Keratinocyte (primary cell): ENCODE measurements around the gene JPT2. TPM values are rescaled to one million over a fixed set of nuclear protein-coding genes. Genes with fewer than 3 reads are reported as not detected.

Experiments used
- DNase-seq: peaks from one replicate; pipeline ENCODE4 v3.0.0-alpha.2; 2011; ENCODE audit warnings: low read depth, missing footprints, low spot score
- FAIRE-seq: peaks from 2 replicates; lab custom pipeline; 2011; peaks lifted over from hg19 to GRCh38; lab: Jason Lieb, UNC
- H2AFZ ChIP-seq: 2 replicates; pipeline ENCODE4 v1.6.0; 2012; ENCODE audit warnings: low read length, control low read depth, inconsistent platforms; ENCODE audit not compliant: control insufficient read depth
- H3K27ac ChIP-seq: 2 replicates; pipeline ENCODE4 v1.5.1; 2011; ENCODE audit warnings: low read length; ENCODE audit not compliant: control insufficient read depth, insufficient read depth
- H3K27me3 ChIP-seq: 3 replicates; pipeline ENCODE4 v1.6.0; 2011; ENCODE audit warnings: low read length; ENCODE audit not compliant: control insufficient read depth, insufficient read depth; ENCODE audit errors: extremely low read depth
- H3K36me3 ChIP-seq, 2 experiments: 2 replicates in 1 of 2; 3 replicates in 1 of 2; pipeline ENCODE4 v1.5.1; 2011; ENCODE audit warnings: low read length in 2 of 2, mild to moderate bottlenecking in 1 of 2; ENCODE audit not compliant: control insufficient read depth in 2 of 2, insufficient read depth in 2 of 2; ENCODE audit errors: extremely low read depth in 1 of 2
- H3K4me1 ChIP-seq: 3 replicates; pipeline ENCODE4 v1.5.1; 2011; ENCODE audit warnings: low read length; ENCODE audit not compliant: control insufficient read depth, insufficient read depth; ENCODE audit errors: extremely low read depth
- H3K4me2 ChIP-seq: 3 replicates; pipeline ENCODE4 v1.6.0; 2011; ENCODE audit warnings: low read depth, low read length; ENCODE audit not compliant: control insufficient read depth, insufficient read depth; ENCODE audit errors: extremely low read depth
- H3K4me3 ChIP-seq, 3 experiments: fragments of 200-600 bp in 1 of 3; sonication (generic) in 1 of 3; 2 replicates in 2 of 3; 3 replicates in 1 of 3; pipeline ENCODE4 v1.5.1; 2011 to 2016; ENCODE audit warnings: low read length in 3 of 3, mild to moderate bottlenecking in 3 of 3, control low read depth in 2 of 3, inconsistent platforms in 1 of 3, low read depth in 1 of 3, mixed read lengths in 1 of 3, mixed run types in 1 of 3, moderate library complexity in 1 of 3; ENCODE audit not compliant: control insufficient read depth in 2 of 3, insufficient read depth in 2 of 3; ENCODE audit errors: extremely low read depth in 1 of 3
- H3K79me2 ChIP-seq: 2 replicates; pipeline ENCODE4 v1.6.0; 2012; ENCODE audit warnings: low read length; ENCODE audit not compliant: control insufficient read depth, insufficient read depth
- H3K9ac ChIP-seq: 3 replicates; pipeline ENCODE4 v1.6.0; 2011; ENCODE audit warnings: low read length; ENCODE audit not compliant: control insufficient read depth, insufficient read depth; ENCODE audit errors: extremely low read depth
- H3K9me1 ChIP-seq: 3 replicates; pipeline ENCODE4 v1.6.0; 2011; ENCODE audit warnings: low read length; ENCODE audit not compliant: control insufficient read depth, insufficient read depth; ENCODE audit errors: extremely low read depth
- H3K9me3 ChIP-seq: 2 replicates; pipeline ENCODE4 v1.5.1; 2012; ENCODE audit warnings: low read depth, low read length; ENCODE audit not compliant: control insufficient read depth
- H4K20me1 ChIP-seq: 3 replicates; pipeline ENCODE4 v1.6.0; 2011; ENCODE audit warnings: low read length; ENCODE audit not compliant: control insufficient read depth, insufficient read depth; ENCODE audit errors: extremely low read depth
- EZH2 ChIP-seq: IDR thresholded peaks from one replicate; pipeline ENCODE4 v1.6.1; 2012; ENCODE audit warnings: inconsistent platforms, mild to moderate bottlenecking, low read length, moderate library complexity
- dilution Hi-C: fragments of 300-500 bp; cut with MboI; formaldehyde crosslinking; loops from one replicate; pipeline ENCODE4 v1.7.0; 2020; ENCODE audit warnings: low sequenced_read_pairs; ENCODE audit not compliant: extremely low pct_ligation_motif_present
- polyA plus RNA-seq, 5 experiments: library from polyadenylated mRNA; depleted of rRNA in 3 of 5; stranded (reverse) in 3 of 5; stranded (forward) in 1 of 5; unstranded in 1 of 5; fragments of >200 nt; gene quantifications; 1 replicate in 1 of 5; 2 replicates in 3 of 5; 3 replicates in 1 of 5; pipeline versions ENCODE4 v1.2.1 to v1.2.3, GENCODE V29; 2011 to 2012; ENCODE audit warnings: missing spikeins in 2 of 5, low read depth in 1 of 5, low replicate concordance in 1 of 5
- TF ChIP-seq, protein P1 (sequence below), 3 experiments: IDR thresholded peaks in 1 of 3; conservative IDR thresholded peaks in 1 of 3; optimal IDR thresholded peaks in 1 of 3; 2 replicates in 2 of 3; 3 replicates in 1 of 3; pipeline versions ENCODE3 to v1.5.1; 2011; ENCODE audit warnings: low read length in 3 of 3, mild to moderate bottlenecking in 3 of 3, moderate library complexity in 2 of 3, control low read depth in 1 of 3, inconsistent platforms in 1 of 3; ENCODE audit not compliant: insufficient read depth in 2 of 3; ENCODE audit errors: extremely low read depth in 1 of 3

The JPT2 gene
- polyA plus RNA-seq, 1 donor (not counting 4 experiments of a cell fraction or from before 2014, with no cell fraction given) = 166 TPM

GRCh38 chr16:1632638-1632970 lies 45.5 kb upstream of the JPT2 start:
- Histone ChIP-seq H2AFZ (no peak overlapping the region), H3K4me1 (no peaks in the 10 kb centered on the region), H3K27me3 (no peaks in the 10 kb centered on the region), H3K4me3 (no peak overlapping the region), H3K9me1 (no peaks in the 10 kb centered on the region), H3K36me3 (peaks cover 28 to 41% of the 10 kb centered on the region in 2 experiments), H3K9ac (no peak overlapping the region), H3K79me2 (peaks cover 53% of the 10 kb centered on the region), H3K4me2 (no peak overlapping the region), H3K27ac (no peak overlapping the region), H4K20me1 (peaks cover 10% of the 10 kb centered on the region), H3K9me3 (no peaks in the 10 kb centered on the region)
- FAIRE-seq = no peak
- dilution Hi-C loops = no loop called here
- TF ChIP-seq, protein P1, sequence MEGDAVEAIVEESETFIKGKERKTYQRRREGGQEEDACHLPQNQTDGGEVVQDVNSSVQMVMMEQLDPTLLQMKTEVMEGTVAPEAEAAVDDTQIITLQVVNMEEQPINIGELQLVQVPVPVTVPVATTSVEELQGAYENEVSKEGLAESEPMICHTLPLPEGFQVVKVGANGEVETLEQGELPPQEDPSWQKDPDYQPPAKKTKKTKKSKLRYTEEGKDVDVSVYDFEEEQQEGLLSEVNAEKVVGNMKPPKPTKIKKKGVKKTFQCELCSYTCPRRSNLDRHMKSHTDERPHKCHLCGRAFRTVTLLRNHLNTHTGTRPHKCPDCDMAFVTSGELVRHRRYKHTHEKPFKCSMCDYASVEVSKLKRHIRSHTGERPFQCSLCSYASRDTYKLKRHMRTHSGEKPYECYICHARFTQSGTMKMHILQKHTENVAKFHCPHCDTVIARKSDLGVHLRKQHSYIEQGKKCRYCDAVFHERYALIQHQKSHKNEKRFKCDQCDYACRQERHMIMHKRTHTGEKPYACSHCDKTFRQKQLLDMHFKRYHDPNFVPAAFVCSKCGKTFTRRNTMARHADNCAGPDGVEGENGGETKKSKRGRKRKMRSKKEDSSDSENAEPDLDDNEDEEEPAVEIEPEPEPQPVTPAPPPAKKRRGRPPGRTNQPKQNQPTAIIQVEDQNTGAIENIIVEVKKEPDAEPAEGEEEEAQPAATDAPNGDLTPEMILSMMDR (optimal IDR thresholded peaks at IDR 0.05 in 1 of 3, IDR thresholded peaks at IDR 0.05 in 1 of 3, conservative IDR thresholded peaks at IDR 0.05 in 1 of 3; ENCODE audit: extremely low read depth in 1 of 3, insufficient read depth in 2 of 3, low read length in 3 of 3) = no peak
- no peak for DNase-seq

GRCh38 chr16:1633310-1633709 lies 44.8 kb upstream of the JPT2 start:
- peaks cover 32 to 48% of the 10 kb centered on the region in 2 experiments for H3K36me3 ChIP-seq

More at GRCh38 chr16:1633310-1633709, 44.8 kb upstream of the JPT2 start:
- Histone ChIP-seq H3K9me3 (no peaks in the 10 kb centered on the region), H3K4me1 (no peaks in the 10 kb centered on the region), H3K27me3 (no peaks in the 10 kb centered on the region), H3K9ac (no peak overlapping the region), H2AFZ (no peak overlapping the region), H3K27ac (no peak overlapping the region), H3K9me1 (no peaks in the 10 kb centered on the region), H3K4me3 (no peak overlapping the region), H3K79me2 (peaks cover 47% of the 10 kb centered on the region), H3K4me2 (no peak overlapping the region), H4K20me1 (peaks cover 10% of the 10 kb centered on the region)
- DNase-seq (no peak), FAIRE-seq (no peak)
- dilution Hi-C loops = no loop called here
- no peak for TF ChIP-seq EZH2
- TF ChIP-seq, protein P1 (optimal IDR thresholded peaks at IDR 0.05 in 1 of 3, IDR thresholded peaks at IDR 0.05 in 1 of 3, conservative IDR thresholded peaks at IDR 0.05 in 1 of 3; ENCODE audit: extremely low read depth in 1 of 3, insufficient read depth in 2 of 3, low read length in 3 of 3) = no peak
